ENCODE measurements around the gene DMAC2. TPM values are rescaled to one million over a fixed set of nuclear protein-coding genes. Genes with fewer than 3 reads are reported as not detected.
"Not testable (repeated sequence)": the region's sequence is repeated elsewhere in the genome, so short reads cannot be mapped to it uniquely, and the experiment has no call there.

Gene DMAC2
- total RNA-seq, 1 donor from 2014 or later = 38.2 TPM

DNA sequence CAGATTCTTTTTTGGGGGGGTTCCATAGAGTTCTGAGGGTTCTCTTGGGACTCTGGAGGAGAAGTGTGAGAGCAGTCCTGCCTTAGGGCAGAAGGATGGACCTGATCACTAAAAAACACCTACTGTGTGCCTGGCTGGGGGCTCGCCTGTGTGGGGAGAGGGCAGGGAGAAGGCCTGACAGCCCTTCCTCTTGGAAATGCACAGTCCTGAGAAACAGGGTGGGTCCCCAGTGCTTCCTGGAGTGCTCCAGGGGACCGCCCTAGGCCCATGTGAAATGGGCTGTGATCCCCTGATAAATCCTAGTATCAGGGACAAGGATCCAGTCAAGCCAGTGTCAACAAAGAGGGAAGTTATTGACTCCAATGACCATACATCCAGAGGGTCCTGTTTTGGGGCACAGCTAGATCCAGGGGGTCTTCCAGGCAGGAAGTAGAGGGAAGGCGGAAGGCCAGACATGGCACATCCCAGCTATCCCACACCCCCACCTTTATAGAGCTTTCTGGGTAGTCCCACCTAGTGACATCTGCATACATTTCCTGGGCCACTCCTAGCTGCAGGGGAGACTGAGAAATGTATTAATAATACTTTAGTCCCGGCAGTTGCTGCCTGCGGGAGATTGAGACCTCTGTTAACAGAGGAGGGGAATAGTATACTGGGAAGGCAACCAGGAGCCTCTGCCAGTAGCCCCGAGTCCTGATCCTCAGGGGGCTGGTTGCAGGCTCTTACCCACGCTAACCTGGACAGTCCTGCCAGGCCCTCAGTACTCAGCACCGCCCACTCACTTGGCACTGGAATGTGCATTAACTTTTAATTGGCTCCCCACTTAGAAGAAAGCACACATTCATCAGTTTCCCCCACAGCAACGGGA lies 28.4 kb downstream of the DMAC2 start:
- peaks cover 14% of the 10 kb centered on the region for H3K4me1 Mint-ChIP-seq
- no peak overlapping the region for H3K27ac Mint-ChIP-seq
- no peak for DNase-seq
- H3K4me3 Mint-ChIP-seq = no peak overlapping the region
- H3K9me3 Mint-ChIP-seq = no peaks in the 10 kb centered on the region
- POLR2A ChIA-PET = no interaction called here
- intact Hi-C loops (cut with micrococcal nuclease) = no loop called here
- TF ChIP-seq, protein P1, sequence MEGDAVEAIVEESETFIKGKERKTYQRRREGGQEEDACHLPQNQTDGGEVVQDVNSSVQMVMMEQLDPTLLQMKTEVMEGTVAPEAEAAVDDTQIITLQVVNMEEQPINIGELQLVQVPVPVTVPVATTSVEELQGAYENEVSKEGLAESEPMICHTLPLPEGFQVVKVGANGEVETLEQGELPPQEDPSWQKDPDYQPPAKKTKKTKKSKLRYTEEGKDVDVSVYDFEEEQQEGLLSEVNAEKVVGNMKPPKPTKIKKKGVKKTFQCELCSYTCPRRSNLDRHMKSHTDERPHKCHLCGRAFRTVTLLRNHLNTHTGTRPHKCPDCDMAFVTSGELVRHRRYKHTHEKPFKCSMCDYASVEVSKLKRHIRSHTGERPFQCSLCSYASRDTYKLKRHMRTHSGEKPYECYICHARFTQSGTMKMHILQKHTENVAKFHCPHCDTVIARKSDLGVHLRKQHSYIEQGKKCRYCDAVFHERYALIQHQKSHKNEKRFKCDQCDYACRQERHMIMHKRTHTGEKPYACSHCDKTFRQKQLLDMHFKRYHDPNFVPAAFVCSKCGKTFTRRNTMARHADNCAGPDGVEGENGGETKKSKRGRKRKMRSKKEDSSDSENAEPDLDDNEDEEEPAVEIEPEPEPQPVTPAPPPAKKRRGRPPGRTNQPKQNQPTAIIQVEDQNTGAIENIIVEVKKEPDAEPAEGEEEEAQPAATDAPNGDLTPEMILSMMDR (IDR thresholded peaks at IDR 0.05) = no peak
- no peak for ATAC-seq (ENCODE audit: low read depth)
- CTCF ChIA-PET = no interaction called here
- peaks cover 50% of the 10 kb centered on the region for H3K36me3 Mint-ChIP-seq (ENCODE audit: low read depth)
- no peaks in the 10 kb centered on the region for H3K27me3 Mint-ChIP-seq

DNA sequence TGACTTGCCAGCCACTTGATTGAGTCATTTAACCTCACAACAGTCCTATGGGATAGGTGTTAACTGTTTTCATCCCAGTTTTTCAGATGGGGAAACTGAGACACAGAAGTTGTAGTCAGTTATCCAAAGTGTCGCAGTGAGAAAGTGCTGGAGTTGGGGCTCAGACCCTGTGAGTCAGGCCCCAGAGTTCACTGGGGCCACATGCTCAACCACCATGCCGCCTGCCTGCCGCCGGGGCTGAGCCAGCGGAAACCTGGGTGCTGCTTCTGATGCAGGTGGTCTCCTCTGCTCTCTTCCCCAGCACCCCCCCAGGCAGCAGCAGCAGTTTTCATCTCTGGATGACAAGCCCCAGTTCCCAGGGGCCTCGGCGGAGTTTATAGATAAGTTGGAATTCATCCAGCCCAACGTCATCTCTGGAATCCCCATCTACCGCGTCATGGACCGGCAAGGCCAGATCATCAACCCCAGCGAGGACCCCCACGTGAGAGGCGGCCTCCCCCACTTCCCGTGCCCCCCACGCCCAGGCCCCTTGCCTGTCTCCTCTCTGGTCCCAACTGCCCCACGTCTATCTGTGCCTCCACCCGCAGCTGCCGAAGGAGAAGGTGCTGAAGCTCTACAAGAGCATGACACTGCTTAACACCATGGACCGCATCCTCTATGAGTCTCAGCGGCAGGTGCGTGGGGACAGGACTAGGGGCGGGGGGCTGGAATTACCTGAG lies 29.2 kb downstream of the DMAC2 start:
- Mint-ChIP-seq H3K27me3 (no peaks in the 10 kb centered on the region), H3K9me3 (no peaks in the 10 kb centered on the region), H3K27ac (no peak overlapping the region), H3K4me1 (peaks cover 14% of the 10 kb centered on the region), H3K36me3 (ENCODE audit: low read depth) (peaks cover 43% of the 10 kb centered on the region), H3K4me3 (no peak overlapping the region)
- no peak for DNase-seq
- ATAC-seq (ENCODE audit: low read depth) = no peak
- ChIA-PET CTCF (no interaction called here), POLR2A (no interaction called here)
- TF ChIP-seq, protein P1 (IDR thresholded peaks at IDR 0.05) = no peak
- intact Hi-C loops (cut with micrococcal nuclease) = no loop called here

DNA sequence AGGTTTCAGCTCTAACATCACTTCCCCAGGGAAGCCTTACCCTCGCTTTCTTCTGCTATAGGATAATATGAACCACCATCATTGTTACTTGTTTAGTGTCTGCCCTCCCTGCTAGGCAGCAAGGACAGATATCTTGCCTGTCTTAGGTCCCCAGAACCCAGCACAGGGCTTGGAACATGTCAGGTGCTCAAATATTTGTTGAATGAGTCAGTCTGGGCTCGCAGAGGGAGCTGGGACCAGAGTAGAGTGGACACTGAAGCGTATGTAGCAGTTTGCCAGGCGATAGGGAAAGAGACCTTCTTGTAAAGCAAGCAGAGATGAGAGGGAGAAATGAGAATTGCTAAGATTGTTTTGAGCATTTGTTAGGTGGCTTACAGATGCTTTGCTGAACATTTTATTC lies 30.4 kb downstream of the DMAC2 start:
- POLR2A ChIA-PET = interaction anchor here (1.2 kb wide), 1 partner anchor 44 kb away, joined by 3 read pairs; no protein-coding TSS in a partner anchor

DNA sequence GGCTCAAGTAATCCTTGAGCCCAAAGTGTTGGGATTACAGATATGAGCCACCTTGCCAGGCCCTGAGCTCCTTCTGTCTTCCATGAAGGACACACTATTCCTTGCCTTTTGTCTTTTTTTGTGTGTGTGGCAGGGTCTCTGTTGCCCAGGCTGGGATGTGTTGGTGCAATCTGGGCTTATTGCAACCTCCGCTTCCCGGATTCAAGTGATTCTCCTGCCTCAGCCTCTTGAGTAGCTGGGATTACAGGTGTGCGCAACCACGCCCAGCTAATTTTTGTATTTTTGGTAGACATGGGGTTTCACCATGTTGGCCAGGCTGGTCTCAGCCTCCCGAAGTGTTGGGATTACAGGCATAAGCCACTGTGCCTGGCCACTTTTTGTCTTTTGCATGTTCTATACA lies 30.9 kb downstream of the DMAC2 start:
- H3K9me3 Mint-ChIP-seq; ATAC-seq (ENCODE audit: low read depth); H3K27me3 Mint-ChIP-seq; intact Hi-C loops (cut with micrococcal nuclease); DNase-seq; H3K27ac Mint-ChIP-seq; H3K4me3 Mint-ChIP-seq: not testable (repeated sequence)
- ChIA-PET CTCF (interaction anchor here (0.6 kb wide), 1 partner anchor 30 kb away, joined by 4 read pairs; no protein-coding TSS in a partner anchor), POLR2A (interaction anchor here (1.2 kb wide), 1 partner anchor 44 kb away, joined by 3 read pairs; no protein-coding TSS in a partner anchor)
- Mint-ChIP-seq H3K36me3 (ENCODE audit: low read depth) (peaks cover 26% of the 10 kb centered on the region), H3K4me1 (peaks cover 17% of the 10 kb centered on the region)

More for the DNA sequence above, 30.4 kb downstream of the DMAC2 start:
- ATAC-seq (ENCODE audit: low read depth) = no peak
- DNase-seq = no peak
- CTCF ChIA-PET = no interaction called here
- TF ChIP-seq, protein P1 (IDR thresholded peaks at IDR 0.05) = no peak
- Mint-ChIP-seq H3K36me3 (ENCODE audit: low read depth) (peaks cover 30% of the 10 kb centered on the region), H3K4me1 (peaks cover 17% of the 10 kb centered on the region), H3K27ac (no peak overlapping the region), H3K9me3 (no peaks in the 10 kb centered on the region), H3K27me3 (no peaks in the 10 kb centered on the region), H3K4me3 (no peak overlapping the region)
- intact Hi-C loops (cut with micrococcal nuclease) = no loop called here

DNA sequence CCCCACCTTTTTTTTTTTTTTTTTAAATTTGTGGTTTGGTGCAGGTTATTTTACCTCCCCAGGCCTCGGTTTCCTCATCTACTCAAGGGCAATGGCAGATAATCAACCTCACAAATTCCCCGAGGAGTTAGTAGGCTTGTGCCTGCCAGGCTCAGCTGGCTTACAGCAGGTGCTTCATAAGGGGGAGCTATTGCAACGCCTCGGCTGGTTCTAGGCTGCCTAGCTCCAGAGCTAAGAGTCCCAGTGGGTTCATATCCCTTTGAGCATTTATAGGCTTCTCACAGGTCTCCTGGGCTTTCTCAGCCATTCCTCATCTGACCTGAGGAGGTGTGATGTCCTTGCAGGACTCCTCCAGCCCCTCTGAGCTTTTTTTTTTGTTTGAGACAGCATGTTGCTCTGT lies 31.5 kb downstream of the DMAC2 start:
- DNase-seq (no peak), ATAC-seq (ENCODE audit: low read depth) (no peak)
- ChIA-PET CTCF (interaction anchor here (0.6 kb wide), 2 partner anchors 155 to 428 kb away, joined by 3 to 5 read pairs; no protein-coding TSS in a partner anchor), POLR2A (interaction anchor here (0.6 to 1.2 kb wide), 2 partner anchors 15 to 43 kb away, joined by 3 to 5 read pairs; no protein-coding TSS in a partner anchor)
- peaks cover 22% of the 10 kb centered on the region for H3K36me3 Mint-ChIP-seq (ENCODE audit: low read depth)
- H3K4me3 Mint-ChIP-seq = no peak overlapping the region
- TF ChIP-seq, protein P1 (IDR thresholded peaks at IDR 0.05) = no peak
- peaks cover 17% of the 10 kb centered on the region for H3K4me1 Mint-ChIP-seq
- no peaks in the 10 kb centered on the region for H3K9me3 Mint-ChIP-seq
- no peak overlapping the region for H3K27ac Mint-ChIP-seq
- intact Hi-C loops (cut with micrococcal nuclease) = no loop called here
- H3K27me3 Mint-ChIP-seq = no peaks in the 10 kb centered on the region
